PFSK-1 (cell line): ENCODE data around the gene FAT2.

Experiments used
- FOXP2 ChIP-seq: optimal IDR thresholded peaks from 2 replicates; pipeline ENCODE3; 2011; ENCODE audit warnings: borderline replicate concordance, control low read depth, inconsistent platforms; ENCODE audit not compliant: insufficient read depth; ENCODE audit errors: extremely low read length, extremely low read depth
- POLR2AphosphoS5 ChIP-seq: IDR thresholded peaks from 2 replicates; pipeline ENCODE4 v1.6.1; 2012; ENCODE audit warnings: low read depth, mild to moderate bottlenecking, control low read depth, low read length, moderate library complexity
- SIN3A ChIP-seq: IDR thresholded peaks from 2 replicates; pipeline ENCODE4 v1.6.1; 2012; ENCODE audit warnings: mild to moderate bottlenecking, low read length, moderate library complexity, borderline replicate concordance; ENCODE audit not compliant: insufficient read depth
- TAF1 ChIP-seq: IDR thresholded peaks from 2 replicates; pipeline ENCODE4 v1.6.1; 2012; ENCODE audit warnings: low read length, control low read depth, borderline replicate concordance; ENCODE audit not compliant: insufficient read depth
- TF ChIP-seq, protein P1 (sequence below), 2 experiments: IDR thresholded peaks; 2 replicates each; pipeline versions ENCODE4 v1.6.1 to v1.8.0; 2011 to 2012; ENCODE audit warnings: low read depth in 2 of 2, low read length in 2 of 2, control low read depth in 1 of 2, inconsistent platforms in 1 of 2, mild to moderate bottlenecking in 1 of 2, moderate library complexity in 1 of 2; ENCODE audit not compliant: insufficient read depth in 1 of 2

Gene FAT2

DNA sequence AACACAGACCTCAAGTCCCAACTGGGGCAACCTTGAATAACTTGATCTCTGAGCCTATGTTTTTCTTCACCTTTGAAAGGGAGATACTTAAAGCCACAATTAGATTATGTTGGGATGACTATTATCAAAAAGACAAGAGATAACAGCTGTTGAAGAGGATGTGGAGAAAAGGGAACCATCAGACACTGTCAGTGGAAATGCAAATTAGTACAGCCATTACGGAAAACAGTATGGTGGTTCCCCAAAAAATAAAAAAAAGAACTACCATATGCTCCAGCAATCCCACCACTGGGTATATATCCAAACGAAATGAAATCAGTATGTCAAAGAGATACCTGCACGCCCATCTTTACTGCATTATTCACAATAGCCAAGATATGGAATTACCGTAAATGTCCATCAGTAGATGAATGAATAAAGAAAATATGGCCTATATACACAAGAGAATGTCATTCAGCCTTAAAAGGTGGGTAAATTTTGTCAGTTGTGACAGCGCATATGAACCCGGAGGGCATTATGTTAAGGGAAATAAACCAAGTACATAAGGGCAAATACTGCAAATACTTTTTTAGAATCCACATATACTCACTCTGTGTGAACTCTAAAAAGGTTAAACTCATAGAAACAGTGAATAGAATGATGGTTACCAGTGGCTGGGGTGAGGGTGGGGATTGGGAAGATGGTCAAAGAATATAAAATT lies 12.7 kb downstream of the FAT2 start:
- TF ChIP-seq POLR2AphosphoS5 (no peak), FOXP2 (no peak), TAF1 (no peak), SIN3A (no peak)
- TF ChIP-seq, protein P1, sequence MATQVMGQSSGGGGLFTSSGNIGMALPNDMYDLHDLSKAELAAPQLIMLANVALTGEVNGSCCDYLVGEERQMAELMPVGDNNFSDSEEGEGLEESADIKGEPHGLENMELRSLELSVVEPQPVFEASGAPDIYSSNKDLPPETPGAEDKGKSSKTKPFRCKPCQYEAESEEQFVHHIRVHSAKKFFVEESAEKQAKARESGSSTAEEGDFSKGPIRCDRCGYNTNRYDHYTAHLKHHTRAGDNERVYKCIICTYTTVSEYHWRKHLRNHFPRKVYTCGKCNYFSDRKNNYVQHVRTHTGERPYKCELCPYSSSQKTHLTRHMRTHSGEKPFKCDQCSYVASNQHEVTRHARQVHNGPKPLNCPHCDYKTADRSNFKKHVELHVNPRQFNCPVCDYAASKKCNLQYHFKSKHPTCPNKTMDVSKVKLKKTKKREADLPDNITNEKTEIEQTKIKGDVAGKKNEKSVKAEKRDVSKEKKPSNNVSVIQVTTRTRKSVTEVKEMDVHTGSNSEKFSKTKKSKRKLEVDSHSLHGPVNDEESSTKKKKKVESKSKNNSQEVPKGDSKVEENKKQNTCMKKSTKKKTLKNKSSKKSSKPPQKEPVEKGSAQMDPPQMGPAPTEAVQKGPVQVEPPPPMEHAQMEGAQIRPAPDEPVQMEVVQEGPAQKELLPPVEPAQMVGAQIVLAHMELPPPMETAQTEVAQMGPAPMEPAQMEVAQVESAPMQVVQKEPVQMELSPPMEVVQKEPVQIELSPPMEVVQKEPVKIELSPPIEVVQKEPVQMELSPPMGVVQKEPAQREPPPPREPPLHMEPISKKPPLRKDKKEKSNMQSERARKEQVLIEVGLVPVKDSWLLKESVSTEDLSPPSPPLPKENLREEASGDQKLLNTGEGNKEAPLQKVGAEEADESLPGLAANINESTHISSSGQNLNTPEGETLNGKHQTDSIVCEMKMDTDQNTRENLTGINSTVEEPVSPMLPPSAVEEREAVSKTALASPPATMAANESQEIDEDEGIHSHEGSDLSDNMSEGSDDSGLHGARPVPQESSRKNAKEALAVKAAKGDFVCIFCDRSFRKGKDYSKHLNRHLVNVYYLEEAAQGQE (IDR thresholded peaks at IDR 0.05; ENCODE audit: insufficient read depth in 1 of 2, low read depth in 2 of 2, low read length in 2 of 2): no peak

DNA sequence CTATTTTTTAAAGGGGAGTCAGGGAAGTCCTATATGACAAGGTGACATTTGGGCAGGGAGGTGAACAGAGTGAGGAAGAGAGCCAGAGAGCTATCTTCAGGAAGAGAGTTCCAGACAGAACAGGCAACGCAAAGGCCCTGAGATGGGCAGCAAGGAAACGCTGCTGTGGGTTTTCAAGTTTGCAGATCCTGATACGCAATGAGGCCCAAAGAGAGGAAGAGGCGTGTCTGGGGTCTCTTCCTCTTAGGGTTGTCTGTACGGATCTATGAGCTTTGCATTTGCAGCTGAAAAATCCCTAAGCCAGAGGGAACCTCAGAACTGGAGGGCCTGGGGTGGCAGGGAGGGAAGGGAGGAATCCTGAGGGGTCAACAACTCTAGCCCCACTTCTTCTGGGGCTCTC lies 13.6 kb downstream of the FAT2 start:
- no peak for TF ChIP-seq SIN3A
- TF ChIP-seq TAF1: no peak
- TF ChIP-seq, protein P1 (IDR thresholded peaks at IDR 0.05; ENCODE audit: insufficient read depth in 1 of 2, low read depth in 2 of 2, low read length in 2 of 2): no peak

DNA sequence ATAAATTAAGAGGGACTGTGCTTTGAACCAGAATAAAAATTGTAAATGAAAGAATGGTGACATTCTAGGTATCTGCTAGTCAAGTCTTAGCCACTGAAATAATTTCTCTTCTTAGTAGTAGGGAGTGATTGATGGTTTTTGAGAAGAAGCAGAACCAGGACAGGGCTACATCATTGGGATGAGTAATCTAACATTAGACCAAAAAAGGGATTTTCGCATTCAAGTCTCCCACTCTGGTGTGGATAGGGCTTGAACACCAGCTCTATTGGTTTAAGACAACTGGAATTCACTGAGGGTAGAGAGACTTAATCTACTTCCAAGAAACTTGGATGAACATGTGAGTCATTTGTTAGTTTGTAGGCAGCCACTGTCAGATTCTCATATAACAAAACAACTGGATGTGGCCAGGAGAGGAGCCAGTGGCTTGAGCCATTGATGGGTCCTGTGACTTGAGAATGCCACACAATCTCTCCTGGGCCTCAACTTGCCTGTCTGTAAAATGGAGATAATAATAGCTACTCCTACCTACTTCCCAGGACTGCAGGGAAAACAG lies 16.6 kb downstream of the FAT2 start:
- no peak for TF ChIP-seq SIN3A
- no peak for TF ChIP-seq TAF1
- TF ChIP-seq FOXP2: no peak
- TF ChIP-seq, protein P1 (IDR thresholded peaks at IDR 0.05; ENCODE audit: insufficient read depth in 1 of 2, low read depth in 2 of 2, low read length in 2 of 2): no peak
- TF ChIP-seq POLR2AphosphoS5: no peak

DNA sequence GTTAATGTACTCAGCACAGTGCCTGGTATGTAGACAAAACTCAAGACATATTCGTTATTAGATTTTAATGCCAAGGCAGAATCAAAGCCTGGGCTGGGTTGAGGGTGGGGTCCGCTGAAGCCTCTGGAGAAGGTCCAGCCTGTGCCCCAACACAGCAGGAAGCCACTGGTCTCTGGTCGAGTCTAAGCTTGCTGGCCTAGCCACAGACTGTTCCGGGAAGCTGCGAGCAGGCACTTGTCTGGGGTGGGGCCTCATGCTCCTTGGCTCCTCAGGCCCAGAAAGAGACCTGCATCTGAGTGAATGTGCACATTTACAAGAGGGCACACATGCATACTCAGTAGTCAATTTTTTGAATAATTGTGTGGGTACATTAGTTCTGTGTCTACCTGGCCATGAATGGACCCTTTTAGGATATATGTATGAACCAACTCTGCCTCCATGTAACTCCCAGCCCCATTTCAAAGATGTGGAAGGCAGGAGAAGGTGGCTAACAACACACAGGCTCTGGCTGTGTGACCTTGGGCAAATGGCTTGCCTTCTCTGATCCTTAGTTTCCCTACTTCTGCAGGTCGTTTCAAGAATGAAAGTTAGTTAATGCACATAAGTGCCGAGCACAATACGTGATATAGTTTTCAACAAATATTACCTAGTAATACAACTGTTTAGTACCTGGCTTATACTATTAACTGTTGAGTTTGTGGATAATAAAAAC lies 18.3 kb downstream of the FAT2 start:
- TF ChIP-seq TAF1: no peak
- TF ChIP-seq, protein P1 (IDR thresholded peaks at IDR 0.05; ENCODE audit: insufficient read depth in 1 of 2, low read depth in 2 of 2, low read length in 2 of 2): no peak
- TF ChIP-seq FOXP2: no peak
- TF ChIP-seq POLR2AphosphoS5: no peak
- TF ChIP-seq SIN3A: no peak
